GM19043 (cell line): ENCODE data around the gene PTPN6.

Experiments
- ATAC-seq: cut with Tn5 transposase; IDR thresholded peaks from one replicate; pipeline ENCODE4 v1.9.1; 2021; ENCODE audit warnings: low read depth; ENCODE audit not compliant: unreplicated experiment

PTPN6 gene

DNA sequence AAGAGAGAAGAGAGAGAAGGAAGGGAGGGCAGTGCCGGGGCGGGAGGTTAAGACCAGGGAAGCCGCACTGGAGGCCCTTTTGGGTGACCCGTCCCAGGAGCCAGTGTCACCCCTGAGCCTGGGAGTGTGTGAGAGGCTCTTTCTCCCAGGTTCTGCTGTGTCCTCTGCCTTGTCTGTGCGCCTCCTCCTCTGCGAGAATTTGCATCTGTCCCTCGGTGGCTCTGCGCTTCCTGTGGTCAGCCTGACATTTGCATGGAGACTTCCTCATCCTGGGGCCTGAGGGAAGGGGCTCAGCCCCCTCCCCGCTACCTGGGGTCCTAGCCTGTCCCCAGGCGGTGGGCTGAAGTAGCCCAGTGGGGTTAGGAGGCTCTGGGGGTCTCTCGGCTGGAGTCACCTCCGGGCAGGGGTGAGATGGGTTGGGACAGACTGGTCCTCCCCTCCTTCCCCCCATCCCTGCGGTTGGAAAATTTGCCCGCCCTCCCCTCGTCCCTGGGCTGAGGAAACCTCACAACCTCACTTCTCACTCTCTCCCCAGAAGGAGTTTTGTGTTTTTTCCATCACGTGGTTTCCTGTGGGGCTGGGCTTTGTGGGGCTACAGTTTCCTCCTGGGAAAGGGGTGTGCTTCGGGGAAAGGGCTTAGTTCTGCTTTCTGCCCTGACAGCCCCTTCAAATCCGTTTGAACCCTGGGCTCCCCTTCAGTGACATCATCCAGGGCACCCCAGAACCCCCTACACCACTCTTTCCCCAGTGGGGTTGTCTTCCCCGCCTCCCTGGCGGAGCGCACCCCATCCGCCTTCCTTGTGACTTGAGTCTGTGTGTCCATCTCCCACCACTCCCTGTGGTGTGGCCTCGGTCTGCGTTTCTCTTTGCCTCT is 2.5 kb downstream of the PTPN6 start:
- ATAC-seq, result peak; percentile 46

- no peak for ATAC-seq
Observed at GRCh38 chr12:6954316-6955107, 3.4 kb downstream of the PTPN6 start.

- ATAC-seq, result no peak
Observed at GRCh38 chr12:6955108-6956020, 4.2 kb downstream of the PTPN6 start.

GRCh38 chr12:6956021-6956727 is 5.0 kb downstream of the PTPN6 start:
- ATAC-seq, result no peak

- no peak for ATAC-seq
Observed at GRCh38 chr12:6957151-6957701, 6.1 kb downstream of the PTPN6 start.

DNA sequence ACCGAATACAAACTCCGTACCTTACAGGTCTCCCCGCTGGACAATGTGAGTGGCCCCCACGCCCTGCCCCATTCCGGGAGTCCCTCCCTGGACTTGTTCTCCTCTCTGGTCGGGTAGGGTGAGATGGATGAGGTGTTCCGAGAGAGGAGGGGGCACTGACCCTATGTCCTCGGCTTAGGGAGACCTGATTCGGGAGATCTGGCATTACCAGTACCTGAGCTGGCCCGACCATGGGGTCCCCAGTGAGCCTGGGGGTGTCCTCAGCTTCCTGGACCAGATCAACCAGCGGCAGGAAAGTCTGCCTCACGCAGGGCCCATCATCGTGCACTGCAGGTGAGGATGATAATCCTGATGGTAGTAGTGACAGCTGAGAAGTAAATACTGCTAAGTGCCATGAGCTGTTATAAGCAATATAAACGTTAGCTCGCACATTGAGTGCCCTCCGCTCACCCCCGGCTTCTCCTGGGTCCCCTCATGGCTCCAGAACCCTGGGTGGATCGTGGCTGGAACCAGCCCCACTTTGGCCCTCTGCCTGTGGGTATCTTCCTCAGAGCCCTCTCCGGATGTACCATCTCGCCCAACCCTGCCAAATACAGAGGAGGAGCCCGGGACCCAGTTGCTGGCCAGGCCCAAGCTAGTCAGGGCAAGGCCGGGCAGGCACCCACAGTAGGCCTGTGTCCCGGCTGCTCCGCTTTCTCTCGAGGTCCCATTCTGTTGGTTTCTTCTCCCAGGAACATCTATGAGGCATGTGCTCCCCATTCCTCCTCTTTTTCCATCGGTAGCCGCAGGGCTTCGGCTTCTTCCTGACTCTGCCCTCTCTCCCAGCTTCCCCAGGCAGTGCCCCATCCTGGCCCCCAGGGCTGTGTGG is 6.8 kb downstream of the PTPN6 start:
- ATAC-seq, result no peak

- no peak for ATAC-seq
Observed at GRCh38 chr12:6958609-6959057, 7.5 kb downstream of the PTPN6 start.

GRCh38 chr12:6959058-6959804 is 8.1 kb downstream of the PTPN6 start:
- peak; percentile 53 for ATAC-seq

DNA sequence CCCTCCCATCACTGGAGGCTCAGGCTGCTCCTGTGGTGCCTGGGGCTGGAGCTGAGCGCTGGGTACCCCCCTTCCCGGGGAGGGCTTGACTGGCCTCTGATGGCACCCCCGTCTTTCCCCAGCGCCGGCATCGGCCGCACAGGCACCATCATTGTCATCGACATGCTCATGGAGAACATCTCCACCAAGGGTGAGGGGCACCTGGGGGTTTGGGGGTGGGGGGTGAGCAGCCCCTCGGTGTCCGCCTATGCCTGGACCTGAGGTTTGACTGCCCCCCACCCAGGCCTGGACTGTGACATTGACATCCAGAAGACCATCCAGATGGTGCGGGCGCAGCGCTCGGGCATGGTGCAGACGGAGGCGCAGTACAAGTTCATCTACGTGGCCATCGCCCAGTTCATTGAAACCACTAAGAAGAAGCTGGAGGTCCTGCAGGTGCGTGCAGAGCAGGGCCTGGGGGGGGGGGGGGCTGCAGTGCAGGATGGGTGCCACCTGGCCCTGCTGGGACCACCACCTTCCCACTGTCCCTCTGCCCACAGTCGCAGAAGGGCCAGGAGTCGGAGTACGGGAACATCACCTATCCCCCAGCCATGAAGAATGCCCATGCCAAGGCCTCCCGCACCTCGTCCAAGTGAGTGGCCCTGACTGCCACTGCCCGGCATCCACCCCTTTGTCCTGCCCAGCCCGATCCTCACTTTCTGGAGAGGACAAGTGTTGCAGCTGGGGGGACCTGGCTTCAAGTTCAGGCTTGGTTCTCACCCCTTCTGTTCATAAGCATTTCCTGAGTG is 8.8 kb downstream of the PTPN6 start:
- no peak for ATAC-seq

- ATAC-seq, result no peak
Observed at GRCh38 chr12:6960593-6961277, 9.6 kb downstream of the PTPN6 start.

- ATAC-seq, result no peak
Observed at GRCh38 chr12:6961278-6961694, 10.1 kb downstream of the PTPN6 start.

GRCh38 chr12:6961695-6962284 is 10.6 kb downstream of the PTPN6 start:
- ATAC-seq, result no peak

GRCh38 chr12:6962285-6963015 is 11.3 kb downstream of the PTPN6 start:
- ATAC-seq, result no peak

DNA sequence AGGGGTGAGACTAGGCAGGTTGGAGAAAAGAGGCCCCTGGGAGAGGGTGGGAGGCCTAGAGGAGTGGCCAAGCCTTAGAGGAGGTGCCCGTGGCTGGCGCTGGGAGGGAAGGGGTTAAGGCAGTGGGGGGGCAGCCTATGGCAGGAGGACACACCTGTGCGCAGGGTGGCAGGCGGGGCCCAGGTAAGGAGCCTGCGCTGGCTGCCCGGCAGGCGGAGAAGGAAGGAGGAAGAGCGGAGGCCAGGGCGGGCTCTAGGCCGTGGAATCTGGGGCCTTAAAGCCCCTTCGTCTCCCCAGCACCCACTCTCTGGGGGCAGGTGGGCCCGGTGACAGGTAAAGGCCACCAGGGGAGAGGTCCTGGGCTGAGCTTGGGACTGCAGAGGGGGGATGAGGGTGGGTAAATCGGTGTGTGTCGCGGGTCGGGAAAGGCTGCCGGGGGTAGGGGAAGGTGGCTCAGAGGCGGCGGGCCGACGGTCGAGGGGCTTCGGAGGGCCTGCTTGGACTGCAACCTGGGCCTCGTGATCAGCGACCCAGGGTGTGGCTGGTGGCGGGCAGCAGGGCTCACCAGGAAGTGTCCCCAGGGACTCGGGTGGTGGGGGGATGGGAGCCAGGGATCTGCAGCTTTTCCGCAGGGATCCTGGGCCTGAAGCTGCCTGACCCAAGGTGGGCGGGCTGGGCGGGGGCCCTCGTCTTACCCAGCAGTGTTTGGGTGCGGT is 12.0 kb downstream of the PTPN6 start:
- ATAC-seq, result no peak

DNA sequence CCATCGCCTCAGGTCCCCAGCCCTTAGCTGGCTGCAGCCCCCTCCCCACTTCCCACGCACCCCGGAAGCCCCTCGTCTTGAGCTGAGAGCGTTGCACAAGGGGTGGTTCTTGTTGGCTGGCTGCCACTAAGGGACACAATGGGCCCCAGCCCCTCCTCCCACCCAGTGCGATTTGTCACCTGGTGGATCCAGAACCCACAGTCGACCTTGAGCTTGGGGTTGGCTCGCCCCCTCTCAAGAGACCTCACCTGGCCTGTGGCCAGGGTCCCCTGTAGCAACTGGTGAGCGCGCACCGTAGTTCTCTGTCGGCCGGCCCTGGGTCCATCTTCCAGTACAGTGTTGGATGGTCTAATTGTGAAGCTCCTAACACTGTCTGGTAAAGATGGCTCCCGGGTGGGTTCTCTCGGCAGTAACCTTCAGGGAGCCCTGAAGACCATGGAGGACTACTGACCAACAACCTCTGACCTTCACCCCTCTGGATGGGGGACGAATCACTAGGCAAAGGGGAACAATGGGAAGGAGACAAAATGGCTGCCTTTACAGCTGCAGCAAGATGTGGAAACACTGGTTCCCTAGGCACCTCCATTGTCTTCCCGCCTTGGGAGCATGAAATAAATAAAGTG is 12.7 kb downstream of the PTPN6 start:
- ATAC-seq, result no peak
